Activated T-cell treated with anti-CD3 and anti-CD28 coated beads for 1 hour (primary cell): ENCODE data around the gene FFAR1.

Source experiments
- DNase-seq: peaks from one replicate; pipeline ENCODE4 v3.0.0-alpha.2; 2020; ENCODE audit warnings: low read depth

Gene FFAR1

GRCh38 chr19:35392742-35393715 lies 45.3 kb downstream of the FFAR1 start:
- DNase-seq = no peak

- DNase-seq = no peak
These were observed 47.9 kb downstream of the FFAR1 start for GRCh38 chr19:35395382-35396199.

GRCh38 chr19:35396240-35396885 lies 48.7 kb downstream of the FFAR1 start:
- no peak for DNase-seq

GRCh38 chr19:35397064-35397463 lies 49.4 kb downstream of the FFAR1 start:
- DNase-seq = no peak
